Neural progenitor cell (in vitro differentiated cells): ENCODE data around the gene C11orf58. TPM values are rescaled to one million over a fixed set of nuclear protein-coding genes. Genes with fewer than 3 reads are reported as not detected.

Experiments
- DNase-seq: peaks from one replicate; pipeline ENCODE4 v3.0.0-alpha.2; 2016; ENCODE audit warnings: low spot score
- H2AFZ ChIP-seq: fragments of 200-600 bp; sonication (generic); replicated peaks from 2 replicates; pipeline ENCODE4 v1.6.1; 2016; ENCODE audit warnings: antibody characterized with exemption
- H3F3A ChIP-seq: fragments of 200-600 bp; sonication (generic); 2 replicates; pipeline ENCODE4 v1.6.1; 2016; ENCODE audit warnings: antibody characterized with exemption, low read depth
- H3K27ac ChIP-seq: fragments of 200-600 bp; sonication (generic); 2 replicates; pipeline ENCODE4 v1.5.1; 2016; ENCODE audit warnings: mild to moderate bottlenecking
- H3K27me3 ChIP-seq: fragments of 200-600 bp; sonication (generic); 2 replicates; pipeline ENCODE4 v1.6.1; 2016; ENCODE audit warnings: mild to moderate bottlenecking, moderate library complexity
- H3K36me3 ChIP-seq: fragments of 200-600 bp; sonication (generic); 2 replicates; pipeline ENCODE4 v1.5.1; 2016
- H3K4me1 ChIP-seq: fragments of 200-600 bp; sonication (generic); 2 replicates; pipeline ENCODE4 v1.6.1; 2016; ENCODE audit warnings: mixed run types
- H3K4me2 ChIP-seq: fragments of 200-600 bp; sonication (generic); 2 replicates; pipeline ENCODE4 v1.6.1; 2016
- H3K4me3 ChIP-seq: fragments of 200-600 bp; sonication (generic); 2 replicates; pipeline ENCODE4 v1.5.1; 2016
- H3K79me2 ChIP-seq: fragments of 200-600 bp; sonication (generic); 2 replicates; pipeline ENCODE4 v1.6.1; 2016; ENCODE audit warnings: low read depth
- H3K9ac ChIP-seq: fragments of 200-600 bp; sonication (generic); 2 replicates; pipeline ENCODE4 v1.6.1; 2016
- H3K9me3 ChIP-seq: fragments of 200-600 bp; sonication (generic); 2 replicates; pipeline ENCODE4 v1.5.1; 2016; ENCODE audit warnings: low read depth
- H4K20me1 ChIP-seq: fragments of 200-600 bp; sonication (generic); 2 replicates; pipeline ENCODE4 v1.6.1; 2016; ENCODE audit warnings: low read depth
- H3K27ac Mint-ChIP-seq: 3 replicates; pipeline ENCODE4 v1.8.0; 2021; ENCODE audit warnings: mixed read lengths
- H3K27me3 Mint-ChIP-seq: 2 replicates; pipeline ENCODE4 v1.8.0; 2022; ENCODE audit warnings: low read depth, mild to moderate bottlenecking, inconsistent platforms, moderate library complexity, mixed read lengths; ENCODE audit not compliant: insufficient read depth
- H3K36me3 Mint-ChIP-seq: 3 replicates; pipeline ENCODE4 v1.8.0; 2021; ENCODE audit warnings: mixed read lengths
- H3K4me1 Mint-ChIP-seq: 3 replicates; pipeline ENCODE4 v1.8.0; 2021; ENCODE audit warnings: mixed read lengths
- H3K4me3 Mint-ChIP-seq: 3 replicates; pipeline ENCODE4 v1.8.0; 2021; ENCODE audit warnings: mild to moderate bottlenecking, moderate library complexity, mixed read lengths
- H3K9me3 Mint-ChIP-seq: 3 replicates; pipeline ENCODE4 v1.8.0; 2020; ENCODE audit warnings: mixed read lengths
- EZH2 ChIP-seq: fragments of 200-600 bp; sonication (generic); IDR thresholded peaks from 2 replicates; pipeline ENCODE4 v1.6.1; 2017; ENCODE audit warnings: antibody characterized with exemption, mild to moderate bottlenecking, moderate library complexity
- EZH2phosphoT487 ChIP-seq: fragments of 200-600 bp; sonication (generic); IDR thresholded peaks from 2 replicates; pipeline ENCODE4 v1.6.1; 2017; ENCODE audit warnings: antibody characterized with exemption
- total RNA-seq: library from RNA; depleted of rRNA; stranded (reverse); fragments of >200 nt; gene quantifications from 2 replicates; pipeline ENCODE4 v1.2.3, GENCODE V29; 2015; ENCODE audit warnings: low replicate concordance
- TF ChIP-seq, protein P1 (sequence below): fragments of 200-600 bp; sonication (generic); IDR thresholded peaks from 2 replicates; pipeline ENCODE4 v1.5.1; 2017; ENCODE audit warnings: antibody characterized with exemption, mild to moderate bottlenecking

Gene C11orf58
- total RNA-seq, 1 donor from 2014 or later = 320 TPM

DNA sequence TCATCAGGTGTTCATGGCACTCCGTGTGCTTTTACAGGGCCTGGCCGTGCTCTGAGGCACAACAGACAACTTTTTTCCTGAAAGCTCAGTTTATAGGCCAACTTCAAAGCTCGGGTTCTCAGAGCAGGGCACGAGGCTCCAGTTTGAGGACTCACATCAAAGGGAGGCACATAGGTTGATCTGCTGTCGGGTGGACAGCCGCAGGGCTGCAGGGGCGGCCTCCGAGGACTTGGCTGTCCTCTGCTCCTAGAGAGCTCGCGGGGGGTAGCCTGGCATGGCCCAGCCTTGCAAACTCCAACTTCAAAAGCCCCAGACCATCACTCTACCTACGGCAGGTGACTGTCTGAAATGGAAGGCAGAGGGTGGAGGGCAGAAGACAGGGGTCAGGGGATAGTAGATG is 31.6 kb downstream of the C11orf58 start:
- H3K27ac ChIP-seq = no peak overlapping the region
- H3F3A ChIP-seq = no peaks in the 10 kb centered on the region
- H3K27me3 Mint-ChIP-seq = peaks cover 8% of the 10 kb centered on the region
- no peaks in the 10 kb centered on the region for H3K9me3 ChIP-seq
- H3K4me3 ChIP-seq = no peak overlapping the region
- no peaks in the 10 kb centered on the region for H4K20me1 ChIP-seq
- peaks cover 7% of the 10 kb centered on the region for H3K4me1 Mint-ChIP-seq
- H3K4me3 Mint-ChIP-seq = no peak overlapping the region
- H2AFZ ChIP-seq = no peak overlapping the region
- TF ChIP-seq, protein P1, sequence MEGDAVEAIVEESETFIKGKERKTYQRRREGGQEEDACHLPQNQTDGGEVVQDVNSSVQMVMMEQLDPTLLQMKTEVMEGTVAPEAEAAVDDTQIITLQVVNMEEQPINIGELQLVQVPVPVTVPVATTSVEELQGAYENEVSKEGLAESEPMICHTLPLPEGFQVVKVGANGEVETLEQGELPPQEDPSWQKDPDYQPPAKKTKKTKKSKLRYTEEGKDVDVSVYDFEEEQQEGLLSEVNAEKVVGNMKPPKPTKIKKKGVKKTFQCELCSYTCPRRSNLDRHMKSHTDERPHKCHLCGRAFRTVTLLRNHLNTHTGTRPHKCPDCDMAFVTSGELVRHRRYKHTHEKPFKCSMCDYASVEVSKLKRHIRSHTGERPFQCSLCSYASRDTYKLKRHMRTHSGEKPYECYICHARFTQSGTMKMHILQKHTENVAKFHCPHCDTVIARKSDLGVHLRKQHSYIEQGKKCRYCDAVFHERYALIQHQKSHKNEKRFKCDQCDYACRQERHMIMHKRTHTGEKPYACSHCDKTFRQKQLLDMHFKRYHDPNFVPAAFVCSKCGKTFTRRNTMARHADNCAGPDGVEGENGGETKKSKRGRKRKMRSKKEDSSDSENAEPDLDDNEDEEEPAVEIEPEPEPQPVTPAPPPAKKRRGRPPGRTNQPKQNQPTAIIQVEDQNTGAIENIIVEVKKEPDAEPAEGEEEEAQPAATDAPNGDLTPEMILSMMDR = no peak
- TF ChIP-seq EZH2 (no peak), EZH2phosphoT487 (no peak)
- H3K79me2 ChIP-seq = no peaks in the 10 kb centered on the region
- no peaks in the 10 kb centered on the region for H3K36me3 Mint-ChIP-seq
- H3K9me3 Mint-ChIP-seq = no peaks in the 10 kb centered on the region
- DNase-seq = no peak
- H3K9ac ChIP-seq = no peak overlapping the region
- peaks cover 5% of the 10 kb centered on the region for H3K4me1 ChIP-seq
- no peak overlapping the region for H3K27ac Mint-ChIP-seq
- H3K4me2 ChIP-seq = no peak overlapping the region
- no peaks in the 10 kb centered on the region for H3K36me3 ChIP-seq
- H3K27me3 ChIP-seq = no peaks in the 10 kb centered on the region

DNA sequence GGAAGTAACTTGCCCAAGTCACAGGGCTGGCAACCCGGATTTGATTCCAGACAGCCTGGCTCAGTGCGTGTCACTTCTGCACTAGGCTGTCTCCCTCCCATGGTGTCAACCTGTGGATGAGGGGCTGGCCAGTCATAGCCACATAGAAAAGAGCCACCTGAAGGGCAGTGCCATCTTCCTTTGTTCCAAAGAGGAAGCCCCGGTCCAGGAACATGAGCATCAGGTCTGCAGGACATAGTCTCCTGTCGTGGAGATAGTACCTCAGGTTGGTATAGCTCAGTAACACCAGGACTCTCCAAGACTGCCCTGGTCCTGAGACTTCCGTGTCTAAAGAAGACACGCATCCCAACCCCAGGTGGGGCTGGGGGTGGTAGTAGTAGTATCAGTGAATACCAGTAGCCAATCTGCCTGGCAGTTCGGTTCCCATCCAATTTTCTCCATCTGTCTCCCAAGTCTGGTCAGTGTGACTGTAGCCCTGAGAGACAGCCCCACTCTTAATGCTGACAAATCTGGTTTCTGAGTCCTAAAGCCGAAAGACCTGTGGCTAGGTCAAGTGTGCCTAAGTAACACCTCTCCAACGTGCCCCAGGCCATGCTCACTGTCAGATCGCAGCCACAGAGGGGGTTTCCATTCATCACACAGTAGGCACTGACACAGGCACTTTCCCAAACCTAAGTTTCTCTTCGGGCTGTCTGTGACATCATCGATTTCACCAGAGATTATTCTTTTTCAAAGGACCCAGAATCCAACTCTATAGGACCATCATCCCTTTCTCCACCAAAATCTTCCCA is 33.1 kb downstream of the C11orf58 start:
- no peaks in the 10 kb centered on the region for H3K79me2 ChIP-seq
- no peaks in the 10 kb centered on the region for H3K9me3 ChIP-seq
- H3K9me3 Mint-ChIP-seq = no peaks in the 10 kb centered on the region
- peaks cover 22% of the 10 kb centered on the region for H3K4me1 Mint-ChIP-seq
- no peaks in the 10 kb centered on the region for H3F3A ChIP-seq
- no peak overlapping the region for H3K4me3 ChIP-seq
- peaks cover 8% of the 10 kb centered on the region for H3K27me3 Mint-ChIP-seq
- no peaks in the 10 kb centered on the region for H3K36me3 Mint-ChIP-seq
- no peak overlapping the region for H3K4me2 ChIP-seq
- H3K36me3 ChIP-seq = no peaks in the 10 kb centered on the region
- H3K4me3 Mint-ChIP-seq = no peak overlapping the region
- TF ChIP-seq EZH2phosphoT487 (no peak), EZH2 (no peak)
- TF ChIP-seq, protein P1 = no peak
- no peak overlapping the region for H3K9ac ChIP-seq
- H3K27me3 ChIP-seq = no peaks in the 10 kb centered on the region
- H2AFZ ChIP-seq = no peak overlapping the region
- DNase-seq = no peak
- H4K20me1 ChIP-seq = no peaks in the 10 kb centered on the region
- H3K27ac Mint-ChIP-seq = peak overlapping the region; percentile 10
- peaks cover 11% of the 10 kb centered on the region for H3K4me1 ChIP-seq
- H3K27ac ChIP-seq = no peak overlapping the region

DNA sequence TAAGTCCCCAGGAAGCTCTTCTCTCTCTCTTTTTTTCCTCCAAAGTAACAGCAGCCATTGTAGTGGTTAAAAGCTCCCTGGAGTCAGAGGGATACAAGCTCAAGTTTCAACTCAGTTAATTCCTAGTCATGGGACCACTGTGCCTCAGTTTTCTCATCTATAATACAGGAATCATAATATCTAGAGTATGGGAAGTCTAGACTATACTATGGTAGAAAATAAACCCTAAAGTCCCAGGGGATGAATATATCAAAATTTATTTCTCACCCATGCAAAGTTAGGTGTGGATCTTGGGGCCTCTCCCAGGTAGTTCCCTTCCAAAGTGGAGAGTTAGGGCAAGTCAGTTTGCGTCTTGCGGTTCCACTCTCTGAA is 33.7 kb downstream of the C11orf58 start:
- Histone ChIP-seq H3K79me2 (no peaks in the 10 kb centered on the region), H3K9me3 (no peaks in the 10 kb centered on the region), H3K36me3 (no peaks in the 10 kb centered on the region), H3K4me3 (no peak overlapping the region), H4K20me1 (no peaks in the 10 kb centered on the region), H3K9ac (no peak overlapping the region), H3K4me2 (no peak overlapping the region), H3K4me1 (peaks cover 17% of the 10 kb centered on the region), H3F3A (no peaks in the 10 kb centered on the region), H2AFZ (no peak overlapping the region), H3K27me3 (no peaks in the 10 kb centered on the region), H3K27ac (no peak overlapping the region)
- Mint-ChIP-seq H3K27me3 (peaks cover 8% of the 10 kb centered on the region), H3K4me3 (peak overlapping the region; percentile 30), H3K9me3 (no peaks in the 10 kb centered on the region), H3K4me1 (peaks cover 28% of the 10 kb centered on the region), H3K27ac (peak overlapping the region; percentile 10), H3K36me3 (no peaks in the 10 kb centered on the region)
- no peak for DNase-seq
- no peak for TF ChIP-seq EZH2
- no peak for TF ChIP-seq EZH2phosphoT487
- TF ChIP-seq, protein P1 = no peak
